HG03280 (cell line): ENCODE results near the gene MUS81.

Source experiments
- ATAC-seq: cut with Tn5 transposase; IDR thresholded peaks from one replicate; pipeline ENCODE4 v1.9.1; 2021; ENCODE audit warnings: mild to moderate bottlenecking, moderate library complexity; ENCODE audit not compliant: unreplicated experiment

The MUS81 gene

GRCh38 chr11:65859095-65859811 lies 980 bp upstream of the MUS81 start:
- ATAC-seq = peak; percentile 49

GRCh38 chr11:65859812-65860277 lies 388 bp upstream of the MUS81 start:
- no peak for ATAC-seq

- no peak for ATAC-seq
Observed at GRCh38 chr11:65861165-65861505, 902 bp downstream of the MUS81 start.

- no peak for ATAC-seq
Observed at GRCh38 chr11:65861533-65862183, 1.4 kb downstream of the MUS81 start.

GRCh38 chr11:65862191-65862735 lies 2.0 kb downstream of the MUS81 start:
- ATAC-seq = no peak

- no peak for ATAC-seq
Observed at GRCh38 chr11:65862941-65863888, 3.0 kb downstream of the MUS81 start.

GRCh38 chr11:65863889-65864705 lies 3.9 kb downstream of the MUS81 start:
- no peak for ATAC-seq

GRCh38 chr11:65864706-65865471 lies 4.7 kb downstream of the MUS81 start:
- ATAC-seq = no peak

GRCh38 chr11:65865550-65866172 lies 5.4 kb downstream of the MUS81 start:
- ATAC-seq = no peak

GRCh38 chr11:65866509-65867283 lies 6.5 kb downstream of the MUS81 start:
- no peak for ATAC-seq

- no peak for ATAC-seq
Observed at GRCh38 chr11:65867284-65868071, 7.2 kb downstream of the MUS81 start.

- ATAC-seq = no peak
Observed at GRCh38 chr11:65868076-65868667, 7.9 kb downstream of the MUS81 start.

- ATAC-seq = no peak
Observed at GRCh38 chr11:65868907-65869306, 8.7 kb downstream of the MUS81 start.

GRCh38 chr11:65869643-65870306 lies 9.5 kb downstream of the MUS81 start:
- no peak for ATAC-seq

- ATAC-seq = no peak
Observed at GRCh38 chr11:65870307-65870658, 10.1 kb downstream of the MUS81 start.

GRCh38 chr11:65870706-65871681 lies 10.8 kb downstream of the MUS81 start:
- ATAC-seq = no peak
